ENCODE data around the gene SHC1. TPM values are rescaled to one million over a fixed set of nuclear protein-coding genes. Genes with fewer than 3 reads are reported as not detected.

Gene SHC1
- total RNA-seq, 1 donor from 2014 or later: 915 TPM

DNA sequence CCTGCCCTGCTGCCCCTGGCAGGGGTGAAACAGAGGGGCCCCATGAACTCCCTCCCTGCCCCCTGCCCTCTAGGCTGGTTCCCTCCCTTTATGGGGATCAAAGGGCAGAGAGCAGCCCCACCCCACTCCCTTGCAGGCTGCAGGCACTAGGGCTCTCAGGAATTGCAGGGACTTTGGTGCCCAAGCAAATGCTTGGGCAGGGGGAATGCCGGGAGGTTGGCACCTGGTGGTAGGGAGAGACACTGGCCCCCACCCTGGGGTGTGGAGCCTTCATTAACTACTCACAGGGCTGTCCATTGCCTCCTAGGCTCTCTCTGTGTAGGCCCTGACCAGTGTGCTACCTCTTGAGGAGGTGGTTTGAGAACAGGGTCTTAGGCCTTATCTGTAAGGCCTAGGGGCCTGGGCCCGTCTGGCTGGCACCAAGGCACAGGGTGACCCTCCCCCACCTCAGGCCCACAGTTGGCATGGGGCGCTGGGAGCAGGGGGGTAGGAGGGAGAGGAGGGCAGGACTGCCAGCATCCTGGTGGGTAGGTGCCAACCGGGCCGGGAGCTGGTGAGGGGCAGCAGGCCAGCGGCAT is 36.8 kb upstream of the SHC1 start:
- Mint-ChIP-seq H3K27me3 (ENCODE audit: unreplicated experiment) (peaks cover 3% of the 10 kb centered on the region), H3K4me1 (ENCODE audit: unreplicated experiment) (peaks cover 30% of the 10 kb centered on the region), H3K9me3 (ENCODE audit: unreplicated experiment) (no peaks in the 10 kb centered on the region), H3K27ac (ENCODE audit: unreplicated experiment) (no peak overlapping the region), H3K4me3 (ENCODE audit: unreplicated experiment) (no peak overlapping the region), H3K36me3 (ENCODE audit: low read depth, unreplicated experiment) (peaks cover 4% of the 10 kb centered on the region)
- DNase-seq (ENCODE audit: low spot score): no peak
- TF ChIP-seq, protein P1, sequence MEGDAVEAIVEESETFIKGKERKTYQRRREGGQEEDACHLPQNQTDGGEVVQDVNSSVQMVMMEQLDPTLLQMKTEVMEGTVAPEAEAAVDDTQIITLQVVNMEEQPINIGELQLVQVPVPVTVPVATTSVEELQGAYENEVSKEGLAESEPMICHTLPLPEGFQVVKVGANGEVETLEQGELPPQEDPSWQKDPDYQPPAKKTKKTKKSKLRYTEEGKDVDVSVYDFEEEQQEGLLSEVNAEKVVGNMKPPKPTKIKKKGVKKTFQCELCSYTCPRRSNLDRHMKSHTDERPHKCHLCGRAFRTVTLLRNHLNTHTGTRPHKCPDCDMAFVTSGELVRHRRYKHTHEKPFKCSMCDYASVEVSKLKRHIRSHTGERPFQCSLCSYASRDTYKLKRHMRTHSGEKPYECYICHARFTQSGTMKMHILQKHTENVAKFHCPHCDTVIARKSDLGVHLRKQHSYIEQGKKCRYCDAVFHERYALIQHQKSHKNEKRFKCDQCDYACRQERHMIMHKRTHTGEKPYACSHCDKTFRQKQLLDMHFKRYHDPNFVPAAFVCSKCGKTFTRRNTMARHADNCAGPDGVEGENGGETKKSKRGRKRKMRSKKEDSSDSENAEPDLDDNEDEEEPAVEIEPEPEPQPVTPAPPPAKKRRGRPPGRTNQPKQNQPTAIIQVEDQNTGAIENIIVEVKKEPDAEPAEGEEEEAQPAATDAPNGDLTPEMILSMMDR (IDR thresholded peaks at IDR 0.05; ENCODE audit: unreplicated experiment): no peak

DNA sequence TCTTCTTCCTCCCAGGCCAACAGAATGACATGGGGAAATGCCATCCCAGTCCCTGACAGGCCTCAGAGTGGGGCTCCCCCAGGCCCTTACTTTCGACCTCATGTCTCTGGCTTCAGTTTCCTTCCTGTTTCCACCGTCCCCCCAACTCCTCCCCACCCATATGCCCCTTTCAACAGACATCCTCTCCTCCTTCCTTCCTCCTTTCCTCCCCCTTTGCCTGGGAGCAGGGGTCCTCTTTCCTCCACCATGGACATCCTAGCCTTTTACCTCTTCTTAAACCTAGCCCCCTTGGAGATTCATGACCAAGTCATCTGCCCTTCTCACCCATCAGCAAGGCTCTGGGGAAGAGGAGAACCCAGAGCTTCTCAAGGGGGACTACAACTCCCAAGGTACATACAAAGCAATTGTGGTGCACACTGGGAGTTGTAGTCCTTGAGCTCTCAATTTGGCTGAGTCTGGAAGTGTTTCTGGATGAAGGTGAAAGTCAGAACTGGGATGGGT is 36.1 kb upstream of the SHC1 start:
- Mint-ChIP-seq H3K9me3 (ENCODE audit: unreplicated experiment) (no peaks in the 10 kb centered on the region), H3K27ac (ENCODE audit: unreplicated experiment) (peak overlapping the region; percentile 61), H3K4me1 (ENCODE audit: unreplicated experiment) (peaks cover 30% of the 10 kb centered on the region), H3K36me3 (ENCODE audit: low read depth, unreplicated experiment) (peaks cover 4% of the 10 kb centered on the region), H3K4me3 (ENCODE audit: unreplicated experiment) (peak overlapping the region; percentile 65), H3K27me3 (ENCODE audit: unreplicated experiment) (peaks cover 3% of the 10 kb centered on the region)
- TF ChIP-seq, protein P1 (IDR thresholded peaks at IDR 0.05; ENCODE audit: unreplicated experiment): no peak
- DNase-seq (ENCODE audit: low spot score): no peak

DNA sequence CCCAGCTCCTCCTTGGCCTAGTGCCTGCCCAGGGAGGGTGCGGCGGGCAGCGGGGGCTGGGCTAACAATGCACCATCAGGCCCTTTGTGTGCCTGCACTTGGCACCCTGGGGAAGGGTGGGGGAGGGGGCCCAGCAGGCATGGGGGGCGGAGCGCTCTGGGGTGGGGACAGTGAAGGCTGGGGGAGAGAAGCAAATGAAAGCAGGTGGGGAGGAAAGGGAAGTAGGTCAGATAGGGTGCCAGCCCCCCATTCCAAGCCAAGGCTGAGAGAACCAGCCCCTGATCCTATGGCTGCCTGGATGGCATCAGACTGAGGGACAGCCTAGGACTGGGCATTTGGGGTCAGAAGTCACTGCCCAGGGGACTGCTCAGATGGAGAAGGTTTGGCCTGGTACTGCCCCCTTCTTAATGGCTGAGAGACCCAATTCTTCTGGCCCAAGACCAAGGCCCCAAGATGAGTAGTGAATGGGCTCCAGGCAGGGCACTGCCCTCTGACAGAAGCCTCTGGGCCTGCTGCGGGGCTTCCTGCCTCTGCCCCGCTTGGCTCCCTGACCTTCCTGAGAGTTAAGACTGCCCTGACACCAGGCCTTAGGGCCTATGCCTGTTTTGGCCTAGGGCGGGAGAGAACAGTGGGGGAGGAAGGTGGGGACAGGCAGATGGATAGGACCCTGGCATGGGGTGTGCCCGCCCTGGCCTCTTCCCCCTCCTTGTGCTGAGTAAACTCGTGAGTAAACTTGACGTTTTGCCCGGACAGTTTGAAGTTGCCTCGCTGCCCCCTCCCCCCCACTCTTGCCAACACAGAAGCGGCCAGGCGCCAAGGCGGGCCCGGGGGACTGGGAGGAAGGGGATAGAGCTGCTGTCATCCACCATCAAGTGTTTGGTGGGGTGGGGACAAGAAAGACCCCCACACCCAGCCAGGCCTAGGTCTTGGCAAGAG is 34.8 kb upstream of the SHC1 start:
- Mint-ChIP-seq H3K4me3 (ENCODE audit: unreplicated experiment) (peak overlapping the region; percentile 67), H3K36me3 (ENCODE audit: low read depth, unreplicated experiment) (peaks cover 4% of the 10 kb centered on the region), H3K9me3 (ENCODE audit: unreplicated experiment) (no peaks in the 10 kb centered on the region), H3K4me1 (ENCODE audit: unreplicated experiment) (peaks cover 30% of the 10 kb centered on the region), H3K27me3 (ENCODE audit: unreplicated experiment) (peaks cover 6% of the 10 kb centered on the region), H3K27ac (ENCODE audit: unreplicated experiment) (no peak overlapping the region)
- DNase-seq (ENCODE audit: low spot score): no peak
- TF ChIP-seq, protein P1 (IDR thresholded peaks at IDR 0.05; ENCODE audit: unreplicated experiment): no peak

DNA sequence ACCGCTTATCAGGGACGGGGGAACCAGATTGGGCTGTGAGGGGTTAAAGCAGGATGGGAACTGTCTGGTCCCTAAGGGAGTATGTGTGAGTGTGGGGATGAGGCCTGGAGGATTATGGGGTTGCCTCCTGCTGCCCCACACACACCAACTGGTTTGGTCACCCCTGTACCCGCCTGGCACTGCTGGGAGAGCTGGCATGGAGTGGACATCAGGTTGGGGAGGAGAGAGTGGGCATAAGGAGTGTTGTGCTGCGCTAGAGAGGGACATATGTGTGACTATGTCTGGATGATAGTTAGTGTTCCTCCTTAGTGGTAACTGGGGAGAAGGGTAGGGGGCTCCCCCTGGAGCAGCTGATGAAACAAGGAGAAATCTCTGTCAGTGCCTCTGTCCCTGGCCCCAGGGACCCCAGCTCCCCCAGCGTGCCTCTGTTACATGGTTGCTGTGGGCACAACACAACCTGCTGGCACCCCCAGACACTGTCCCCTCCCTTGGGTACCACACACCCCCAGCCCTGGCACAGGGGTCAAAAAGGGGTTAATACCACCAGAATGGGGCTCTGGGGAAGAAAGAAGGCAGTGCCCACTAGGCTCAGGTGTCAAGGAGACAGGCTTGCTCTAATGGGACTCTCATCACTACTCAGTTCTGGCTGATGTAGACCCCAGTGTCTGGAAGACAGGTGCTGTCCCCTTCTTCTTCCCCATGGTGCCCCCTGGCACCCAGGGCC is 34.0 kb upstream of the SHC1 start:
- Mint-ChIP-seq H3K9me3 (ENCODE audit: unreplicated experiment) (no peaks in the 10 kb centered on the region), H3K4me1 (ENCODE audit: unreplicated experiment) (peaks cover 31% of the 10 kb centered on the region), H3K27ac (ENCODE audit: unreplicated experiment) (peak overlapping the region; percentile 67), H3K36me3 (ENCODE audit: low read depth, unreplicated experiment) (peaks cover 4% of the 10 kb centered on the region), H3K27me3 (ENCODE audit: unreplicated experiment) (peaks cover 8% of the 10 kb centered on the region), H3K4me3 (ENCODE audit: unreplicated experiment) (peak overlapping the region; percentile 85)
- DNase-seq (ENCODE audit: low spot score): no peak
- TF ChIP-seq, protein P1 (IDR thresholded peaks at IDR 0.05; ENCODE audit: unreplicated experiment): no peak

Measured in endothelial cell (in vitro differentiated cells).